MV-4-11 (cell line): Measurements from ENCODE around the gene RFC2.
"Not testable (repeated sequence)": the region's sequence is repeated elsewhere in the genome, so short reads cannot be mapped to it uniquely, and the experiment has no call there.

Source experiments
- DNase-seq: peaks from one replicate; lab custom pipeline; 2025; lab: John Stamatoyannopoulos, UW

The RFC2 gene

DNA sequence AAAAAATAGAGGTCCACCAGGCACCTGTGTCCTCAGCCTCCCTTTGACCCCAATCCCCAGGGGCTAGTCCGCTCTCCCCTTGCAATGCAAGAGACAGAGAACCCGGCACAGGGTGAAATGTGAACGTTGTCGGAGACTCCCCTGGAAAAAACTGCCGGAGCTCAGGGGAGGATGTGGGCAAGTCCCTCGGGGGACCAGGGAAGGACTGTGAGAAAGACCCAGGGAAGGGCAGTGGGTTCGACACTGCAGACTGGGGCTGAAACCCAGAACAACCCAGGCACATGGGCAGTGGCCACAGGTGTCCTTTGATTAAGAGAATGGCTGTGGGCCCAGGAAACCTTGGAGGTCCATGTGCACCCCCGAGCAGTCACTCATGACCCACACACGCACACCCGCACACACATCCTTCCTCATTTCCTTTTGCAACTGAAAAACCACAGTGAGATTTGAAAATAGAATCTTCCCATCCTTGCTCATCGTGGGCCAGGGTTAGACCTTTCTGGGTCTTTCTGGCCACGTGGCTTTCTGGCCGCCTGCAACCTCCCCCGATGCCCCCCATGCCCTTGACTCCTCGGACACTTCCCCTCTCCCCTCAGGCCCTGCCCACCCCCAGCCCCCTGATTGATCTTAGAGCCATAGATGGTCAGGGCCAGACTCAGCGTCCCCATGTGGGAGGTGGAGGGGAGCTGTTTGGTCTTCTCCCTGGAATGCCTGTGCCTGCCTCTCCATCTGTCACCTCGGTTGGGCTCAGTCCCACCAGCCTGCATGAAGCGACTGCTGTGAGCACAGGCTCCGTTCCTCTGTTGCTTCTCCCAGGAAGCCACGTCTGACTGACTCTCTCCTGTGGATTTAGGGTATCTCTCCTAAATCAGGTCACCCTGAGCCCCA, 36.5 kb downstream of the RFC2 start:
- DNase-seq = peak; percentile 96

DNA sequence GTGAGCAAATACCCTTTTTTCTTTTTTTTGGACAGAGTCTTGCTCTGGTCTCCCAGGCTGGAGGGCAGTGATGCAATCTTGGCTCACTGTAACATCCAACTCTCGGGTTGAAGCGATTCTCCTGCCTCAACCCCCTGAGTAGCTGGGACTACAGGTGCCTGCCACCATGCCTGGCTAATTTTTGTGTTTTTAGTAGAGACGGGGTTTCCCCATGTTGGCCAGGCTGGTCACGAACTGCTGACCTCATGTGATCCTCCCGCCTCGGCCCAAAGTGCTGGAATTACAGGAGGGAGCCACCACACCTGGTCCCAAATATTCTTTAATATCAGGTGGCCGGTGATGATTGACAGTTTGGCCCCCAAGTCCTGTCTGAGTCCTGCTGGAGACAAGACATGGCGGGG, 37.8 kb downstream of the RFC2 start:
- peak; percentile 68 for DNase-seq

DNA sequence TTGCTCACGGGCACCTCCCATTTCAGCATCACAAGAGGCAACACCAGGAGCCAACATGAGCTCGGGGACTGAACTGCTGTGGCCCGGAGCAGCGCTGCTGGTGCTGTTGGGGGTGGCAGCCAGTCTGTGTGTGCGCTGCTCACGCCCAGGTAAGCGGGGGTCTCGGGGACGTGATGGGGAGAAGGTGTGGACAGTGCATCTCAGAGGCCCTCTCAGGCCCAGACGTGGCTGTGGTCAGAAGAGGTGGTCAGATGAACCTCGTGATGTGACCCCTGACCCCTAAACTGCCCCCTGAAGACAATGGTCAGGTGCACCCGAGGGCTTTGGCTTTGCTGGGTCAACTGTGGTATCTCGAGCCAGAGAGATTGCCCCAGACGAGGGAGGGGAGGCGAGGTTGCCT, 38.3 kb downstream of the RFC2 start:
- no peak for DNase-seq

DNA sequence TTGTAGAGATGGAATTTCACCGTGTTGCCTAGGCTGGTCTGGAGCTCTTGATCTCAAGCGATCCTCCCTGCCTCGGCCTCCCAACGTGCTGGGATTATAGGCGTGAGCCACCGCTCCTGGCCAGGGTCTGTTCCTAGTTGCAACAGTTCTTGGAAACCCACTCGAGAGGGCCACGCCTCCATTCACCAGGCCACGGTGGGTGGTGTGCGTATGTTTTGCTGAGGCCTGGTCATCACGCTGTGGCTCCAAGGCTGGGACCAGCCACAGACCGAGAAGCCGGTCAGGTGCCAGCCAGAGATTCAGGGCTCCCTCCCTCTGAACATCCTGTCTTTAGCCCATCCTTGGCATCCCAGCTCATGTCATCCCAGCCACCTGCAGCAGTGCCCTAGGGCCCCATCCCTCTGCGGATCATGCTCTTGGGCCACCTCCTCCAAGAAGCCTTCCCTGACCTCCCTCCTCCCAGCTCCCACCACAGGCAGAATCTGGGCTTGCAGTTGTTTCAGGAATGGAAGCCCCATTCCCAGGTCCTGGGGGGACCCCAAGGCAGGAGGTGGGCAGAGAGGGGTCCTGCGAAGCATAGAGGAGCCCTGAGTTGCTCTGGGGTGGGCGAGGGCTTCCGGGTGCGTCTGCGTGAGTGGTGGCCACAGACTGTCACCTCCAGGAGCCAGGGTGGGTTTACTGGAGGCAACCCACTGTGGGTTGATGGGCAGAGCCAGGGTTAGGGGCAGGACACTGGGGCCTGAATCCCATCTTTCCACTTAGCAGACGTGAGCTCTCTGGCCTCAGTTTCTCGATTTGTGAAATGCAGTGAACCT, 39.2 kb downstream of the RFC2 start:
- DNase-seq = no peak

DNA sequence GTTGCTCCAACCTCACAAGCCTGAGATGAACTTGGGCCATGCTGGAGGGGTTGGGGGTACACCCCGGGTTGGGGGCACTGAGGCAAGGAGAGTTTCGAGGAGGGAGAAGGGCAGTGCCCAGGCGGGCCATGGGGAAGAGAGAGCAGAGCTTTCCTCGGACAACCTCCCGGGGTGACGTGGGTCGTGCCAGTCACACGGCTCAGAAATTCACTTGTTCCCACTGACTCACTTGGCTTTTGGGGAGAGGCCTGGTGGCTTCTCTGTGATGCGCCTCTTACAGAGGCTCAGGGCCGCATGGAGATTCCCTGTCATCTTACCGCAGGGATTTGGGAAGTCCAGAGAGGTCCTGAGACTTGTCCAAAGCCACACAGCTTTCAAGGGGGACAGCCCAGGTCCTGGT, 41.5 kb downstream of the RFC2 start:
- peak; percentile 15 for DNase-seq

DNA sequence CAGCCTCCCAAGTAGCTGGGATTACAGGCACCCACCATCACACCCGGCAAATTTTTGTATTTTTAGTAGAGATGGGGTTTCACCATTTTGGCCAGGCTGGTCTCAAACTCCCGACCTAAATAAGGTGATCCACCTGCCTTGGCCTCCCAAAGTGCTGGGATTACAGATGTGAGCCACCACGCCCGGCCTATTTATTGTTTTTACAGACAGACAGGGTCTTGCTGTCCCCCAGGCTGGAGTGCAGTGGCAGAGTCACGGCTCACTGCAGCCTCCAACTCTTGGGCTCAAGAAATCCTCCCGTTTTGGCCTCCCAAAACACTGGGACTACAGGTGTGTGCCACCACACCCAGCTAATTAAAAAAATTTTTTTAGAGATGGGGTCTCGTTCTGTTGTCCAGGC, 46.0 kb downstream of the RFC2 start:
- not testable (repeated sequence) for DNase-seq

DNA sequence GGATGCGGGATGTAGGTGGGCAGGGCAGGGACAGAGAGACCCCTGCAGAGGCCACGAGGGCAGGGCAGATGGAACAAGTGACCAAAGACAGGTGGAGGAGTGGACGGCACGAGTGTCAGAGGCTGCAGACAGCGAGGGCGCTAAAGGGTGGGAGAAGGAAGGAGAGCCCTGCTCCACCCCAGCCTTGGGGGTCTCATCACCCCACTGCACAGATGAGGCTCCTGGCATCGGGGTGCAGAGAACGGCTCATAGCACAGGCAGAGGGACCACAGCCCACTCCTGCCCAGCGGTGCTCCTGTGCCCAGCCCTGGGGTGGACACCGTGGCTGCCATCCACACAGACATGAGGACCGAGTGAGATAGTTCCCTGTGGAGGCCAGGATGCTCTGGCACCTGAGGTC, 46.6 kb downstream of the RFC2 start:
- DNase-seq = no peak

DNA sequence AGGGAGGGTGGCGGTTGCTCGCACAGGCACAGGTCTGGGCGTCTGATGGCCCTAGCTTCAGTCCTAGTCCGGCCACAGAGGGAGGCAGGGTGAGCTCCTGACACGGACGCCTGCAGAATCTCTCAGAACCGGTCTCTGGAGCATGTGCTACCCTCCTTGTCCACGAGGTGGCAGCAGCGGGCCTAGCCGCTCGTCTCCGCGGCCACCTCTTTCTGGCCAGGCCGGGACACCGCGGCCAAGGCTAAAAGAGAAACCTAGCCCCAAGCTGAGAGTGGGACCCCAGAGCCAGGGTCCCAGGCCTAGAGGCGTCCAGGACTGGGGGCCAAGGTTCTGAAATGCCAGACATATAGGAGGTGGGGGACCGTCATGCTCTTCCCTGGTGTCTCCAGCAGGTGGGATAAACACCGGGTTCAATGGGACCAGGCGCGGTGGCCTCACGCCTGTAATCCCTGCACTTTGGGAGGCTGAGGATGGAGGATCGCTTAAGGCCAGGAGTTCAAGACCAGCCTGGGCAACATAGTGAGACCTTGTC, 47.5 kb downstream of the RFC2 start:
- peak; percentile 62 for DNase-seq

DNA sequence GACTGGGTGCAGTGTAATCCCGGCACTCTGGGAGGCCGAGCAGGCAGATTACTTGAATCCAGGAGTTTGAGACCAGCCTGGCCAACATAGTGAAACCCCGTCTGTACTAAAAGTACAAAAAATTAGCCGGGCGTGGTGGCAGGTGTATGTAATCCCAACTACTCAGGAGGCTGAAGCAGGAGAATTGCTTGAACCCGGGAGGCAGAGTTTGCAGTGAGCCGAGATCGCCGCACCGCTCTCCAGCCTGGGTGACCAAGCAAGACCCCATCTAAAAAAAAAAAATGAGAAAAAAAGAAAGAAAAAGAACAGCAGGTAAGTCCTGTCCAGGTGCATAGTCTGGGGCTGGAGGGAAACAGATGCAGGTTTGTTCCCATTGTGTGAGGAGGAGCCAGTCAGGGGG, 48.1 kb downstream of the RFC2 start:
- not testable (repeated sequence) for DNase-seq

DNA sequence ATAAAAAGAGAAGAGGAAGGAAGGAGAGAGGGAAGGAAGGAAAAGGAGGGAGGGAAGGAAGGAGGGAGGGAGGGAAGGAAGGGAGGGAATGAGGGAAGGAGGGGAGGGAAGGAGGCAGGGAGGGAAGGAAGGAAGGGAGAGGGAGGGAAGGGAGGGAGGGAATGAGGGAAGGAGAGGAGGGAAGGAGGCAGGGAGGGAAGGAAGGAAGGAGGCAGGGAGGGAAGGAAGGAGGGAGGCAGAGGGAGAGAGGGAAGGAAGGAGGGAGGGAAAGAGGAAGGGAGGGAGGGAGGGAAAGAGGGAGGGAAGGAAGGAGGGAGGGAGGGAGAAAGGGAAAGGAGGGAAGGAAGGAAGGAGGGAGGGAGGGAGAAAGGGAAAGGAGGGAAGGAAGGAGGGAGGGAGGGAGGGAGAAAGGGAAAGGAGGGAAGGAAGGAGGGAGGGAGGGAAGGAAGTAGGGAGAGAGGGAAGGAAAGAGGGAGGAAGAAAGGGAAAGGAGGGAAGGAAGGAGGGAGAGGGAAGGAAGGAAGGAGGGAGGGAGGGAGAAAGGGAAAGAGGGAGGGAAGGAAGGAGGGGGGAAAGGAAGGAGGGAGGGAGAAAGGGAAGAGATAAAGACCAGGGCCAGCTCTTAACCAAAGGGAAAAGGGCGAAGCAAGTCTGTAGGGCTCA, 50.1 kb downstream of the RFC2 start:
- DNase-seq = no peak

DNA sequence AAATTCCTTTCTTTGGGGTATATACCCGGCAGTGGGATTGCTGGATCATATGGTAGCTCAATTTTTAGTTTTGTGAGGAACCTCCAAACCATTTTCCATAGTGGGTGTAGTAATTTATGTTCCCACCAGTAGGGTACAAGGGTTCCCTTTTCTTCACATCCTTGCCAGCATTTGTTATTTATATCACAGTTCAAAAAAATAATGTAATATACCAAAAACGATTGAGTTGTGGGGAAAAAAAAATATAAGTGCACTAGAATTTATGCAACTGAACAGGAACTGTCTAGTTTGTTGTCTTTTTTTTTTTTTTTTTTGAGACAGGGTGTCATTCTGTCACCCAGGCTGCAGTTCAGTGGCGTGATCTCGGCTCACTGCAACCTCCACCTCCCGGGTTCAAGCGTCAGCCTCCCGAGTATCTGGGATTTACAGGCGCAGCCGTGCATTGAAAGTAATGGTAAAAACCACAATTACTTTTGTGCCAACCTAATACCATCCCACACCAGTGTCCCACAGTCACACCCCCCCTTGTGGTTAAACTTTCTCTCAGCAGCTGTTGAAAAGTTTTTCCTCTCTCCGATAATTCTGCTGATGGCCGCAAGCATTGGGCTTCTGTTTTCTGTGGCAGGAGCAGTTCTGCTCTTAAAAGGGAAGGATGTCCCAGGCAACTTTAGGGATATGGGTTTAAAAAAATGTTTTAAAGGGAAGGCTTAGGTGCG, 51.2 kb downstream of the RFC2 start:
- peak; percentile 90 for DNase-seq

DNA sequence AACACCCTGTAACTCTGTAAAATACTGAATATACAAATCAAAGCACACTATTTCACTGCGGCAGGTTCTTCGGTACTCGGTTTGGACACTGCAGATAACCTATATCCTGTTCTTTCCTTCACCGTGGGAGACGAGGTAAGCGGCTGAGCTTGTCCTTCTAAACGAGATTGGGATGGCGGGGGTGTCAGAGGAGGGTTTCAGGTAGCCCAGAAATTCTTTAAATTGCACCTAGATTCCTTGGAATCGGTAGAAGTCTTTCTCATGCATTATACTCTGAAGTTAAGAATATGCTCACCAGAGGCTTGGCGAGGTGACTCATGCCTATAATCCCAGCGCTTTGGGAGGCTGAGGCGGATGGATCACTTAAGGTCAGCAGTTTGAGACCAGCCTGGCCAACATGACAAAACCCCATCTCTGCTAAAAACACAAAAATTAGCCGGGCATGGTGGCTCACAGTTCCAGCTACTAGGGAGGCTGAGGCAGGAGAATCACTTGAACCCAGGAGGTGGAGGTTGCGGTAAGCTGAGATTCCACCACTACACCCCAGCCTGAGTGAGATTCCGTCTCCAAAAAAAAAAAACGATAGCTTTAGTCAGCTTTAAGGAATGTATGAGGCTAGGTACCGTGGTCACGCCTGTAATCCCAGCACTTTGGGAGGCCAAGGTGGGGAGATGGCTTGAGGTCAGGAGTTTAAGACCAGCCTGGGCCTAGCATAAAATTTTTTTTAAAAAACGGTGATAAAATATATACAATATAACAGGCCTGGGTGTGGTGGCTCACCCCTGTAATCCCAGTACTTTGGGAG, 54.4 kb downstream of the RFC2 start:
- peak; percentile 31 for DNase-seq

DNA sequence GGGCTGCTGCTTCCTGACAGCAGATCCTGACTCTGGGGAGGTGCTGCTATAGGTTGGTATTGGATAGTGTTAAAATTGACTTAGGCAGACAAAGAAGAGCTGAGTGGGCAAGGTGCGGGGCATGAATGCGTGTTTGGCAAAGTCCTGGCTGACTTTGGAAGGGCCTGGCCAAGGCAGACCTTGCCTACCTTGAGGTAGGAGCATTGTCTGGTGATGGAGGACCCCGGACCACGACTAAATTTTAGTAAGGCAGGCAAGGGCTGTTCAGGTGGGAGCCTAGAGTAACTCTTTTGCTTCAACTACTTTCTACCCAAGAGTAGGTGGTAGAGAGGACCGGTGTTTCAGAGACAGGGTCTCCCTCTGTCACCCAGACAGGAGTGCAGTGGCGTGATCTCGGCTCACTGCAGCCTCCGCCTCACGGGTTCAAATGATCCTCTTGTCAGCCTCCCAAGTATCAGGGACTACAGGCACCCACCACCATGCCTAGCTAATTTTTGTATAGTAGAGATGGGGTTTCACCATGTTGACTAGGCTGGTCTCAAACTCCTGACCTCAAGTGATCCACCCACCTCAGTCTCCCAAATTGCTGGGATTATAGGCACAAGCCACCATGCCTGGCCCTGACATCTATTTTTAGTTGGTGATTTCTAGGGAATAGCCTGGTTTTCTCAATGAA, 56.6 kb downstream of the RFC2 start:
- no peak for DNase-seq

DNA sequence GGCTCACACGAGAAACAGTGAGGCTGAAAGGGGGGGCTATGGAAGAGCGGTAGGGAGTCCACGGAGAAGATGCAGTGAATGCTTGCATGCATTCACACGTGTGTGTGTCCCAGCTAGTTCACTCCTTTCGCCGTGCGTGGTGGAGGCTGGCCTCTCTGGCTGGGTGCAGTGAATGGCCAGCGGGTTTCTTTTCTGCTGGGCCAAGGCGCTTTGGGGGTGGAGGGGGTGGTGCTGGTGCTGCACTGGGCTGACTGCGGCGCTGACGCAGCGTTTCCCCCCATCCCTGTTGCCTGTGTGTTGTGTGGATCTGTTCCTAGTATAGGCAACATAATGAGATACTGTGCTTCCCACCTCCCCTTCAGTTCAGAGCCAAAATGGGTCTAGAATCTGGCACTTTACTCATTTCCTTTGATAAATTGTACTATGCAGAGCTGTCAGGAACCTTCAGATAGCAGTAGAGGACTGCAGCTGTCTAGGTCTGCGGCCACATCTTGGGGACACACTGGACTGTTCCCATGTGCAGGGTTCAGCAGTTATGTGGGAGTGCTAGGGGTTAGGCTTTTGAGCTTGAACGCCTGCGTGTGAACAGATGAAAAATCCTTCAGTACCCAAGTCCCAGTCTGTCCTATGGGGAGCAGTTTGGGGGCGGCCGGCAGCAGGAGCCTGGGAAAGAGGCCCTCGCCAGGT, 58.1 kb downstream of the RFC2 start:
- not testable (repeated sequence) for DNase-seq

DNA sequence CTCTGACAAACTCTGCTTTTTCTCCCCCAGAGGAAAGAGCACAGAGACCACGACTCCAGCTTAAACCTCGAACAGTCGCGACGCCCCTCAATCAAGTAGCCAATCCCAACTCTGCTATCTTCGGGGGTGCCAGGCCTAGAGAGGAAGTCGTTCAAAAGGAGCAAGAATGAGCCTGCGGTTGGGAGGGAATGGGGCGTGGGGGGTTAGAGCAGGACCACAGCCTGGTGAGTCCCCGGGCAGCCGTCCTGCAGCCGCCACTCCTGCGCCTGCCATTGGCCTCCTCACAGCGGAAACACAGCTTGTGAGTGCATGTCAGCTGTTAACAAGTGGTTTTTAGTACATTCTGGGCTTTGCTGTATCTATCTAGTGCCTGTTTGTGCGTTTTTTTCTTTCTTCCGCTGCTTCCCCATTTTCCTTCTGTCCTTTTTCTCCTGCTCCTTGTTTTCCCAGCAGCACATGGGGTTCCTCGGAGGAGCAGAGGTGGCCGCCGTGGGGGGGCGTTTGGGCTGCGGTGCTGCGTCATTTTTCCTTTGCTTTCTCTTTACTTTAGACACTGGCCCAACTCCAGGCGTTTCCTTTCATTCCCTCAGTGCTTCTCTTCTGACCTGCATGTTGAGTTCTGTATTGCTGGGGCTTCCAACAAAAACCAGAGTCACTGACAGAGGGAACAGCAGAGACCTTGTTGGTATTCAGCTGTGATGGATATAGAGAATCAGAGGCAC, 58.9 kb downstream of the RFC2 start:
- peak; percentile 22 for DNase-seq

DNA sequence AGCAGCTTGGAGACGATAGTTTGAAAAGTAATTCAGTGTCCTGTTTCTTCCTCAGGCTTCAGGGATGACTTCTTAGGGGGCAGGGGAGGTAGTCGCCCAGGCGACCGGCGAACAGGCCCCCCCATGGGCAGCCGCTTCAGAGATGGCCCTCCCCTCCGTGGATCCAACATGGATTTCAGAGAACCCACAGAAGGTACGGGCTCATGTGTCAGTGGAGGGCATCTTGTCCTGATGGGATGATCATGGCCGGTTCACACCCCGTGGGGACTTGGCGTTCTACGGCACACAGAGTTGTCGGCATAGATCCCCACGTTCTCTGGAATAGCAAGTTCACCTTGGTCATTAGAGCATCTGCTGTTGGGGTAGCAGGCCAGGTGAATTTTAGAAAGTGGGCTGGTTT, 59.5 kb downstream of the RFC2 start:
- DNase-seq = no peak

DNA sequence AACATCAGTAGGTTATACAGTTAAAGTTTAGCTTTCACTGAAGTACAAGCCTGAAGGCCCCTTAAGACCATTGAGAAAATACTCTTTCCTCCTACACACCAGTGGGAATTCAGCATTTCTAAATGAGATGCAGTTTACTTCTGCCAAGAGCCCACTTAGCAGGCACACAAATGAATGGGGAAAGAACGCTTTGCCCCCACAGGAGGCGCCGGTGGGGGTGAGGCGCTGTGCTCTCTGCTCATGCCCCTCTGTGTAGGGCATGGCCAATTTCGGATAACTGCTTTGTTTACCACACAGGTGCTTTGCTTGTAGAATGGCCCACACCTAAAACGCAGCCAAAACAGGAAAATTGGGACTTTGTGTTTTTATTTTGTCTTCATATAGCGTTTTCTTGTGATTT, 60.3 kb downstream of the RFC2 start:
- no peak for DNase-seq

DNA sequence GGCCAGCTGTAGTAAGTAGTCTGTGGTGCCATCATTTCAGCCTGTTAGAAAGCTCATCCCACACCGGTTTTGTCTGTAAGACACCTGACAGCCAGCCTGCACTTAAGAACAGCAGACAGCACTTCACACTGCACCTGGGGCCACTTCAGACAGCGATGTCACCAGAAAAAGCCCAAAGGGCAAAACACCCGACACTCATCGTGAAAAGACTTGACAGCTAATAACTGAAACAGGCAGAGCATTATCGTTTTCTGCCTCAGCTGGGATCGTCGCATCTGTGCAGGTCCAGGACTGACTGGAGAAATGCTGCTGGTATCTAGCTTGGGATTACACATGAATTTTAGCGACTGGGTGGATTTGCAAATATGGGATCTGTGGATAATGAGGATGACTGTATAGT, 61.1 kb downstream of the RFC2 start:
- no peak for DNase-seq

DNA sequence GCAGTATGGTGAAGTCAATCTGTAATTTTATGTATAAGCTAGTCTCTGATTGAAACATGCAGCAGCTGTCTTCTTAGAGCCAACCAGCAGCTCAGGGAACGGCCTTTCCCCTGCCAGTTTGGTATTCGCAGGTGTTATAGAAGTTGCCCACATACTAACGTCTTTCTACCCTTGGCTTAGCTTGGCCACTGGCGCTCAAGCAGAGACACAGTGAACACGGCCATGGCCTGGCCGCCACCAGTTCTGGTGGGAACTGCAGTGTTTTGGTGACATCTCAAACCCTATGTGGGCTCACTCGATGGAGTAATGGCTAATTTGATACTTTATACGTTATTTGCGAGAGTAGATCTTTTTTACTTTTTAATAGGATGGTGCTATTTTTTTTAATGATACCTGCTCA, 63.0 kb downstream of the RFC2 start:
- no peak for DNase-seq
